GM19240 (cell line): ENCODE measurements around the gene TRIM45.
"Not testable (repeated sequence)": the region's sequence is repeated elsewhere in the genome, so short reads cannot be mapped to it uniquely, and the experiment has no call there.

Source experiments
- DNase-seq: peaks from one replicate; pipeline ENCODE4 v3.0.0; 2011; ENCODE audit warnings: low spot score; ENCODE audit not compliant: insufficient read length

TRIM45 gene

DNA sequence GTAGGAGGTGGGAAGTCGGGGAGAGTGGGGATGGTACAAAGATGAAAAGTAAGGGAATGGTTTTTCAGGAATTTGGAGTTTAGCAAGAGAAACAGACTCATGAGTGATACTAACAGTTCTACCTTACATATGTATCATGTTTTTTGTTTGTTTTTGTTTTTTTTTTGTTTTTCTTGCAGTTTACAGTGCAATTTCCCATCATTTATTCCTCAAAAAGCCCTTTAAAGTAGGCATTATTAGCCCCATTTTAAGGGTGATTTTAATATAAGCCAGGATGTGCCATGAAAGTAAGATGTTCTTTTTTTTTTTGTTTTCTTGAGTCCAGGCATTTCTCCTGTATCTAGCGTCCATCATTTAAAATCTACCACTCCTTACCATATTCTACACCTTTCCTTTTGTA, 13.8 kb upstream of the TRIM45 start:
- no peak for DNase-seq

DNA sequence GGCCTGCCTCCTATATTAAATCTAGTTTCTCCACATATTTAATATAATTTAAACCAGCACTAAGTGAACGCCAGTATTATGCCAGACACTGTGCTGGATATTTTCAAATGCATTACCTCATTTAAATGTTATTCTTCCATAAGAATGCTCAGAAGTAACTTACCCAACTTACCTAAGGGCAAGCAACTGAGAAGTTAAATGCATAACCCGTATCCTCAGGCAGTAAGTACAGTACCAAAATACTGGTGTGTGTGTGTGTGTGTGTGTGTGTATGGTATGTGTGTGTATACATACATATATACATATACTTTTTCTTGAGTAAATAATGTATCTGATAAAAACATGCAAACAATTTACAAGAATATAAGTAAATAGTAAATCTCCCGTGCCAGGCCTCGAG, 9.0 kb upstream of the TRIM45 start:
- DNase-seq = no peak

DNA sequence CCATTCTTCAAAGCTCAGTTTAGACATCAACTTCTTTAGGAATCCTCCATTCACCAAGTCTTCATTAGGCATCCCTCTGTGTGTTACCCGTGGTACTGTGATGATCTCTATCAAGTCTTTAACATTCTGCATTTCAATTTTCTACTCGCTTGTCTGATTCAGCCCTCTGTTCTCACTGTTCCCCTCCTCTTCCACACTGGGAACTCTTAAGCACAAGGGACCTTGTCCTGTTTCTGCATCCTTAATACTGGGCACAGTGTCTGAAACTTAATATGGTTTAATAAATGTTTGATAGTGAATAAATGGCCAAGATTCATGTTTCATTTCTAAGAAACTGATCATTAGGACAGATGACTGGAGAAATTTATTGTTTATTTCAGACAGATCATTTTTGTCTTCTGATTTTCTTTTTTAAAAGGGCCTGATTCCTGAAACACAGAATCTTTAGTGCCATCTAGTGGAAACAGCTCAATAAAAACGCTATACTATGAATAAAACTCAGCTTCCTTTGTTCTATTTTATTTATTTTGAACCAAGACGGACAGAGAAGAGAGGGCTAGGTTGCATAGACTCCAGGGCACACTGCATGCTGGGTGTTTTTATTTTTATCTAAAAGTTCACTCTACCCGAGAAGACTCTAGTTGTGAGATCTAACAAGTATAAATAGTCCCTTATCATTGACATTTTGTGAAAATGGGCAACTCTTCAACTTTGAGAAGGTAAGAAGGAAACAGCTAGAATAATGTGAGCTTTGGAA, 7.0 kb upstream of the TRIM45 start:
- DNase-seq = no peak

DNA sequence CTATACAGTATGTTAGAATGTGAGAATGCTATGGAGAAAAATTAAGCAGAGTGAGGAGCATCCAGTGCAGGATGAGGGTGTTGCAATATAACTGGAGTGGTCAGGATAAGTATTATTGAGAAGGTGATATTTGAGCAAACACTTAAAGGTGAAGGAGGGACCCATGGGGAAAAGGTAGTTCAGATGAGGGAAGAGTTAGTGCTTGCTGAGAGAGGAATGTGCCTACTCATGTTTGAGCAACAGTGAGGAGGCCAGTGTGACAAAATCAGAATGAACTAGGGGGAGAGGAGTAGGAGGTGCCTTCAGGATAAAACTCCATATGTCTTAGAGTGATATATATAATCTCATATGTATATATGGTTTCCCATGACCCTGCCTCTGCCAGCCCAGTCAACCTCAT, 6.2 kb upstream of the TRIM45 start:
- no peak for DNase-seq

DNA sequence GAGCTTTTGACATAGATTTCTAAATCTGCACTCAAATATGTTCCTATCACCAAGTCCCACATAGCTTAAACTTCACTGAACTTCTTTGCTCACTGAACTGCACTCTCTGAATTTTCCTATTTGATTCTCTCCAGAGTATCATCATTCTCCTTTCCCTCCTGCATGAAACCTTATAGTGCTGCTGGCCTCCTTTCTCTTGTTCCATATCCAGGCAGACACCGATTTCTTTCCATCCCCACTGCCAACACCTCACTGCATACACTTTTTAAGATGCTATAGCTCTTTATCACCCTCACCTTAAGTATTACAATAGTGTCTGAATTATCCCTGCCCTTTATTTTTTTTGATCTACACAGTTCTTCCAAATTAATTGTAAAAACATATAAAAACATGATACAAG, 3.1 kb upstream of the TRIM45 start:
- DNase-seq = no peak

DNA sequence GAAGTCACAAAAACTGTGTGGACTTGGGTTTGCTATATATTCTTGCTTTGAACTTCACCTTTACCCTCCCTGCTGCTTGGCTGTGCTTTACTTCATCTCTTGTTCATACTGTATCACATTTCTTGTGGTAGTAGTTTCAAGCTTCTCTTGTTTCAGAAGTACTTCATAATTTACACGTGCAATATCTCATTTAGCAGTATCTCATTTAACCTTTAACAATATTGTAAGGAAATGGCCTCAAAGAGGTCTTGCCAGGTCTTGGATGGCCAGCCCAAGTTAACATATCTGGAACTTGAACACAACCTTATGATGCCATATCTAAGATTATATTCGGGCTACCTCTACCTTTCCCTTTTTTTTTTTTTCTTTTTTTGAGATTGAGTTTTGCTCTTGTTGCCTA, 1.7 kb upstream of the TRIM45 start:
- no peak for DNase-seq

DNA sequence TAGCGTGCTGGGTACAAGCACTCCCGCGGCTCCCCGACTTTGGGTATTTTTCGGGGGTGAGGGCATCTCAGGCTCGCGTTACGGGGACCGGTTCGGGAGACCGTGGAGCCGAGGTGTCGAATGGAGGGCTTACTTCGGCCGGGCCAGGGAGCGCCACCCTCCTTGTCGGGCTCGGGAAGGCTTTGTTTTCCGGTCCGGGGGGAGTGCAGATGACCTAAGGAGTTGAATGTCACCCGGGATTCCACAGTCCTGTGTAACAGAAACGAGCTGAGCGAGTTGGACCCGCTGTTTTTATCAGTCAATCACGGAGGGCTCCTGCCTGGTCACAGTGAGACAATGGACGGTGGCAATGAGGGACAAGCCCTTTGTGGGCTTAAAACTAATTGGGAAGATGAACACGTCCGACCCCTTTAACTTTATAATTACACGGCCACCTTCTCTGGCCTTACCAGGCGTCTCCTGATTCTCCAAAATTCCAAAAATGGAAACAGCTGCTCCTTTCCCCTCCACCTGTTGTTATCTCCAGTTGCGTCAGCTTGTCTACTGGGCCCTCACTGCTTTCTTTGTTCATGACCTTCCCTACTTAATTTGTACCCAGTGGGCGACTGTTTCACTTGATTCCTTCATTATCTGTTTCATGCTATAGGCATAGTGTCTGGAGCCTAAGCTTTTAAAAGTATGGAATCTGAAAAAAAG, 929 bp upstream of the TRIM45 start:
- DNase-seq = no peak

DNA sequence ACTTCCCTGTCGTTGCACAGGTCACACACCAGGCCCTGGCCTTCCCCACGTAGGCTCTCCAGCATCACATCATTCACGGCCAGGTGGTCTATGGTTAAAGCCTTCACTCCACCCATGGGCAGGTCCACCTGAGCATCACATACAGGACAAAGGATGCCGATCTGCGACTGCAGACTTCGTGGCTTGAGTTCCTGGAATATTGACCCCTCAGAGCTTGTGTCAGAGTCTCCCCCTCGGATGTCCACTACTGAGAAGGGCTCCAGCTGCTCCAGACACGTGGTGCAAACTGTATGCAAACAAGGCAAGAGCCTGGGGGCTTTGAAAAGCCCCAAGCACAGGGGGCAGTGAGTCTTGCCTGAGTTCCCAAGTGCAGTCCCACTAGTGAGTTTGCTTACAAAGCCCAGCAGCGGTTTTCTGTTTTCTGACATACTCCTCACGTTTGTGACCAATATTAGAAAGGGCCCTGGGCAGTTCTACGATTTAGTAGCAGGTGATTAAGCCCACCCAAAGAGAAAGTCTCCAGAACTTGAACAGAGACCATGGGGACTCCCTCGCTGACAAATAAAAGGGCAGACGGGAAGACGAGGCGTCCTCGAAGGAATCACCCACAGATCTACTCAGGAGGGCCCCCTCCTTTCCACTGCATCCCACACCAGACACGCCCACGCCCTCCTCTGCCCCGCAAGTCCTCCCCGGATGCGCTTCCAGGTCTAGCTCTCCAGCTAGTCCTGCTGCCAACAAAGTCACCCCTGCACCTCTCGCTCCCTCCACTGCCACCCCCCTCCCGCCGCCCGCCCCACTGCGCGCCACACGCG, 568 bp downstream of the TRIM45 start:
- DNase-seq = no peak

DNA sequence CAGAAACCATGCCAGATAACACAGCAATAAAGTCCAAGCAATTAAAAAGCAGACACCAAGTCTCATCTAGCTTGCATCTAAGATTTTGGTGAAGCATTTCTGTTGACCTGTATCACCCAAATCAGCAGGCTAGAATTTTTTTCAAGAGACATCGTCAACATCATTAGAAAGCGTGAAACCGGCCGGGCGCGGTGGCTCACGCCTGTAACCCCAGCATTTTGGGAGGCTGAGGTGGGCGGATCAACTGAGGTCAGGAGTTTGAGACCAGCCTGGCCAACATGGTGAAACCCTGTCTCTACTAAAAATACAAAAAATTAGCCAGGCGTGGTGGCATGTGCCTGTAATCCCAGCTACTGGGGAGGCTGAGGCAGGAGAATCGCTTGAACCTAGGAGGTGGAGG, 2.4 kb downstream of the TRIM45 start:
- not testable (repeated sequence) for DNase-seq

DNA sequence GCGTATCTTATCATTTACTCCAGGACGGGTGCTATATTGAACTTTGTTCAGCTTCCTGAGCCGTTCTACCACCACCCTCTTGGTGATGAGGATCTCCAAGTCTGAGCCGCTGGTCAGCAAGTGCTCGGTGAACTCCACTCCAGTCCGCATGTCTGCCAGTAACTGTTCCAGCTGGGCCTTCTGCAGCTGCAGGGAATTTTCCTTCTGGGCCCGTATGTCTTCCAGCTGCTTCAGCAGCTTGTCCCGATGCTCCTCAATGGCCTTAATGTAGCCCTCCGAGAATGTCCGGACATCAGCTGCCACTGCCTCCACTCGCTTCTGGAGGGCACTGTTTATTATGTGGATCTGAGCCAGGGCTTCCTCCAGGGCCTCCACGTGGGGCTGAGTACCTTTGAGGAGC, 3.4 kb downstream of the TRIM45 start:
- no peak for DNase-seq

DNA sequence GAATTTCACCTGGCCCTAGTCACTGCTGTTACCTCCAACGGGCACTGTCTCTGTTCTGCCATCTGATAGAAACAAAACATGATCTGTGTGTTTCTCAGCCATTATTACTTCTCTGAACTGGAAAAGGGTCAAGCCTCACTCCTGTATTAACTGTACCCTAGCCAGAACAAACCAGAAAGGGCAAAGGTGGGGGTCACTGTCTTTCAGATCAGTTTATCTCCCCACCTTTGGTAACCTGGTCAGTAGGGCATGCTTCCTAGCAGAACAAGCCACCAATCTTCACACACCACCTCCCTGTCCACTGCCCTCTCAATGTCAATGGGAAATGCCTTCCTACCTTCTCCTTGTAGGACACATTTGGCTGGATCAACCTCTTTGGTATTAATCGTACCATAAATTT, 3.9 kb downstream of the TRIM45 start:
- DNase-seq = no peak

DNA sequence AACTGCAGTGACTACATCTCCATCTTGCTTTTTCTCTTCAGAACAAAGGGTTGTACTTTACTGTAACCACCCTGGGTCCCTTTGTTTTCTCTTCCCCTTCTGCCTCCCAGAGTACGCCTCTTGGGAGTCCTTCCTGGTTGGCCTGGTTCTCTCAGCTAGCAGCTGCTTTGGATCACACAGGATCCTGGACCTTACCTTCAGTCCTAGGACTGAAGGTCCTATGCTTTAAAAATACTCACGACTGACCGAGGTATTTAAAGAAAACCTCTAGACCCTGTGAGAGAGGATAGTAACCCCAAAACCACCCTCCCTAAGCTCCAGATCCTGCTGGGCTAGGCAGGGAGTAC, 4.8 kb downstream of the TRIM45 start:
- no peak for DNase-seq

DNA sequence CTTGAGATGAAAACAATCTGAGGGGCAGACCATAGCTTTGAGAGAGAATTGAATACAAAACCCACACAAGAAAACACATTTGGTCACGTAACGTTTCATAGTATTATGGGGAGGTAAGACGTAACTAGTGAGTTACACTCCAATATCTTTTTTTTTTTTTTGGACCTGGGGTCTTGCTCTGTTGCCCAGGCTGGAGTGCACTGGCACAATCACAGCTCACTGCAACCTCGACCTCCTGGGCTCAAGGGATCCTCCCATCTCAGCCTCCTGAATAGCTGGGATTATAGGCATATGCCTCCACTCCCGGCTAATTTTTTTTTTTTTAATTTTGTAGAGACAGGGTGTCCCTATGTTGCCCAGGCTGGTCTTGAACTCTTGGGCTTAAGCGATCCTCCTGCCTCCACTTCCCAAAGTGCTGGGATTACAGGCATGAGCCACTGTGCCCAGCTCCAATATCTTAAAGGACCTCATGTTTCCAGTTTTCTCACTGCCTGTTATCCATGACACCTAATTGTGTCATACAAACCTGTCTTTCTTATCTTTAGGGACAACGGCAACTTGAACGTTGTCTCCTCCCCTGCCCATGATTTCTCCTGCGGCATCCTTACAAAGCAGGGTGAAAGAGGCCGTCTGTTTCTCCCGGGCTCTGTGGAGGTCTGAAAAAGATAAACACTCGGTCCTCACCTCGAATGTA, 5.3 kb downstream of the TRIM45 start:
- no peak for DNase-seq

DNA sequence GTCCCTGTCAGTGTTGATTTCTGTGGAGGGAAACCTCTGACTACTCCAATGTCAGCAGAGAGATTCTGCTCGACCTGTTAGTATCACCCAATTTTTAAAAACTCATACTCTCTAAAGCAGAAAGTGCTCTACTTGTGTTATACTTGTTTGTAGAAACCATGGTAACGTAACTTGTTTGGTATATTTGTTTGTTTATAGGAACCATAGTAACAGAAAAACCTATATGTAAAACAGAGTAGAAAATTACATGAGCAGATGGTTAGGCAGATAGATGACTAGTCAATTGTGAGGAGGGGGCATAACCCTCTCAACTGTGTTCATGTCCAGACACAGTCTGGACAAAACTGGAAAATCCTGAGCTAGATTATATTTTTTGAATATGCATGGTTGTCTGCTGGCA, 6.7 kb downstream of the TRIM45 start:
- no peak for DNase-seq

DNA sequence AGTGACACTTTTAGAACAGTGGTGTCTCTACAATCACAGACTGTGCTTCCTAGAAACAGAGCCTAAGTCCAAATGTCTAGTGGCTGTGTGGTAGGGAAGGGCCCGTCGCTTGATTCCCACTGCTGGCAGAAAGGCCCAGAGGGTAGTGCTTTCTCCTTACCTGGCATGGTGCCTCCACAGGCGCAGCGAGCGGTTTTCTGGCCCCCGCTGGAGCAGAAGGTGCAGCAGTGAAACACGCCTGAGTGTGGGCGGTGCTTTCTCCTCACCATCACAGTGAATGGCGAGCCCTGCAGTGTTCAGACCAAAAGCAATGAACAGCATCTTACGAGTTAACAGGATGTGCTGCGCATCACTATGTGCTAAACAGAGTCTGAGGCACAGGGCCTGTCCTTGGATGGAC, 8.3 kb downstream of the TRIM45 start:
- no peak for DNase-seq

DNA sequence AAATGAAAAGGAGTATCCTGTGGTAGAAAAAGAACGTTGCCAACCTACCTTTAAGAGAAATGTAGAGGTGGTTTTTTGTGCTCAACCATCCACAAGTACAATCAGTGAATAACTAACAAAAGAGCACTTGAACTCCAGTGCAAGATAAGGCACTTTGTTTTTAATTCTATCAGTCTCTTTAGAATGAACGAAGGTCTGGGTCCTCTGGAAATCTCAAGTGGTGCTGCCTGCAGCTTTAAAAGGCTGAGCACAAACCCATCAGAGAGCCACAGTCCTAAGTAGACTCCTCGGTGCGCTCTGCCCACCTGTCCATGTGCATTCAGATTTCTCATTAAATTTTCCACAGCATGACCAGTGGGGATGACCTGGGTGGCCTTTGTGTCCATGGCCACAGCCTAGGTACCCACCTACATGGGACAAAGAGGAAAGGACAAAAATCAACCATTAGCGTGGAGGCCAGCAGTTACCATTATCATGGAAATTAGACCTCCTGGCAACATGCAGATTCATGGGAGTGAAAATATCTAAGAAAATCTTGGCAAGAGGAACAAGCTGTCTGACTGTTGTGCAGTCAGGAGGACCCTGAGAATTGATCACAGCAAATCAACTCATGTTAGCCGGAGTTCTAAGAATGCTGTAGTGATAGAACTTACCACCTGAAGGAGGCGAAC, 9.4 kb downstream of the TRIM45 start:
- DNase-seq = no peak

DNA sequence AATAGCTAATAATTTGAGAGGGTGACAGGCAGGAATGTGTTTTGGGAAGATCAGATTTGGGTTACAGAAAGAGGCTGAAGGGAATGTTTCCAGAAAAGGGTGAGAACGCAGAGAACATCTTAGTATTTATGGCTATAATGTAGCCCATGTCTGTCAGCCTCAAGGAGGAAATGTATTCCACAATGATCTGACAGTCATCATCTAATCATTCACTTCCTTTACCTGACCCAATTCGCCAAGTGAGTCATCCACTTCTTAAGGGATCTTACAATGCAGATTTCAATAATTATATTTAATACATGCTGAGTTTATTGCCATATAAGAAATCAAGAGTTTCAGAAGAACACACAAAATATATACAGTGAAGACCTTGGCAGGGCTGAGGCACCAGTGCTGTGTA, 10.8 kb downstream of the TRIM45 start:
- DNase-seq = no peak

DNA sequence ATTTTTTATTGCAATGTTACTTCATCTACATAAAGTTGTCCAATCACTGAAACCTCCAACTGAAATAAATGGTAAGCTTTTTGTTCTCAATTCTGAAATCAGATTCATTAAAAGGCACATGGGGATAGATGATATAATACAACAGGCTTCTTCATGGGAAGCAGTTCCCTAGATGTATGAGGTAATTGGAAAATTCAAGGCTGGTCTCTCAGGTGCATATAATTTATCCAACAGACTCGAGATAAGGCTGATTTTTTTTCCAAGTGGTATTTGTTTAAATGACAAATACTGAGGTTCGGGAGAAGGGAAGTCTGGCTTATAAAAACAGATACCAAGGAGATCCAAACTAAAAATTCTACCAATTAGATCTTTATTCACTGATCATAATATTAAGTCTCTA, 14.2 kb downstream of the TRIM45 start:
- DNase-seq = no peak

DNA sequence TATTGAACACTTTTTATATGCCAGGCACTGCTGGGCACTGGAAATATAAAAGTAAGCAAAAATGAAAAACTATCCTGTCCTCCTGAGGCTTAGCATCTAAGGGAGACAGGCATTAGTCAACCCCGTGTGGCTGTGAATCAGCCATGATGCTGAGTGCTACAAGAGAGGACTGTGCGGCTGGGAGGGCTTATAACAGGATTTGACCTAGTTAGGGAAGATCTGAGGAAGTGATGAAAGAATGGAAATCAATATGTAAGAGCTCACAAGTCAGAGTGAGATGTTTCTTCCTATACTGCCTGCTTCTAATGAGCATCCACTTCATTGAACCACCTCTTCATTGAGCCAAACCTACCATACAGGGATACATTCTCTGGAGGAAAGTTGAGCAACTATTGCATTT, 15.1 kb downstream of the TRIM45 start:
- no peak for DNase-seq

DNA sequence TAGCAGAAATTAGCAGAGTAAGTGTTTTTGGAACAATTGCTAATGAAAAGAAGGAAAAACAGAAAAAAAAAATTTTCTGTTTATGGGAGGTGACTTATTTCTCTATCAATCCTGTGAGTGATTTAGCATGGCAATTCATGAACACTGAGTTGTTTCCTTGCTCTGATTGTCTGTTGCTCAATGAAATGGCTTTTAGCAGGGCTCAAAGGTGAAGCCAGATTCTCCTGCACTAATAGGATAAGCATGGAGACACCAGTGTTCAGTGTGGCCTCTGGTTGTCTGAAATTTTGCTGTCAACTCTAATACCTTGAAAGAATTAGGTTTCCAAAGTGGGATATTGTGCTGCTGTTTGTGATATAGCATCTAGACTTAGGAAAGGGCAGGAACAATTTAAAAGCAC, 15.8 kb downstream of the TRIM45 start:
- DNase-seq = no peak

DNA sequence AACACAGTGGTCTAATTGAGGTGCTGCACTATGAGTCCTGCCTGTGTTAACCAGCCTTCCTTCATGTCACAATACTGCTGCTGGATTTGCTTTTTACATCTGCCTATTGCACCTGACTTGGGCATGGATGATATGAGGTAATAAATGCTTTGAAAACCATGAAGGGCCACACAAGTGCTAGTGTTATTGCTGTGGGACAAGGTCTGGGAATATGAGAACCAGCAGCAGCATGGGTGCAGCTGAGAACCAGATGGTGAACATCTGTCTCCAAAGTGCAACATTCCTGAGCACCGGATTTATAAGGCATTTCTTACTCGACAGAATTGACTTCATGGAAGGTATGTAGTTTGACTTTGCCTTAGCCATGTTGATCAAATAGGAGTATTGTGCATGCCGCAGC, 16.6 kb downstream of the TRIM45 start:
- no peak for DNase-seq
